OCI-LY7 (cell line): ENCODE measurements around the gene GABRR2.

Experiments
- EZH2phosphoT487 ChIP-seq: fragments of 200-600 bp; sonication (generic); IDR thresholded peaks from 2 replicates; pipeline ENCODE4 v1.6.1; 2018; ENCODE audit warnings: low read depth, borderline replicate concordance, mild to moderate bottlenecking, mixed run types, antibody characterized with exemption, low read length, moderate library complexity, mixed read lengths
- TF ChIP-seq, protein P1 (sequence below): fragments of 200-600 bp; sonication (generic); conservative IDR thresholded peaks from 2 replicates; pipeline ENCODE4 v1.5.1; 2014; ENCODE audit warnings: mild to moderate bottlenecking, antibody characterized with exemption, low read length, moderate library complexity, mixed read lengths

DNA sequence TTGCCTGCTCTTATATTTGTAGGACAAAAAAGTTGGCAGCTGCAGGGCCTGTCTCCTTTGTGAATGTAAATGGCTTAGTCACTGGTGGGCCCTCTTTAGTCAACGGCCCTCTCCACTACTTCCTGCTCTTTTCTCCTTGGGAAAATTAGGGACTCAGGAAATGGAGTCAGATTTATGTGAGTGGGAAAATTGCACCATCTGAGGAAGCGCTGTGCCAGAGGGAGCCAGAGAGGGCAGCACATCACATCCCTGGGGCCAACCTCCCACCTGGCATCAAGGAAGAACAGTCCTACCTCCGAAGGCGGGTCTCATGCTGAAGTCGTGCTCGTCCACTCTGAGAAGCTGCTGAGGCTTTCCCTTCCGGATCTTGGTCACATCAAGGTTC is 15.6 kb downstream of the GABRR2 start:
- TF ChIP-seq, protein P1, sequence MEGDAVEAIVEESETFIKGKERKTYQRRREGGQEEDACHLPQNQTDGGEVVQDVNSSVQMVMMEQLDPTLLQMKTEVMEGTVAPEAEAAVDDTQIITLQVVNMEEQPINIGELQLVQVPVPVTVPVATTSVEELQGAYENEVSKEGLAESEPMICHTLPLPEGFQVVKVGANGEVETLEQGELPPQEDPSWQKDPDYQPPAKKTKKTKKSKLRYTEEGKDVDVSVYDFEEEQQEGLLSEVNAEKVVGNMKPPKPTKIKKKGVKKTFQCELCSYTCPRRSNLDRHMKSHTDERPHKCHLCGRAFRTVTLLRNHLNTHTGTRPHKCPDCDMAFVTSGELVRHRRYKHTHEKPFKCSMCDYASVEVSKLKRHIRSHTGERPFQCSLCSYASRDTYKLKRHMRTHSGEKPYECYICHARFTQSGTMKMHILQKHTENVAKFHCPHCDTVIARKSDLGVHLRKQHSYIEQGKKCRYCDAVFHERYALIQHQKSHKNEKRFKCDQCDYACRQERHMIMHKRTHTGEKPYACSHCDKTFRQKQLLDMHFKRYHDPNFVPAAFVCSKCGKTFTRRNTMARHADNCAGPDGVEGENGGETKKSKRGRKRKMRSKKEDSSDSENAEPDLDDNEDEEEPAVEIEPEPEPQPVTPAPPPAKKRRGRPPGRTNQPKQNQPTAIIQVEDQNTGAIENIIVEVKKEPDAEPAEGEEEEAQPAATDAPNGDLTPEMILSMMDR: peak; percentile 43; the same call in 1 of the 2 replicates
- no peak for TF ChIP-seq EZH2phosphoT487
